Activated T-helper 17 cell treated with anti-CD3 and anti-CD28 coated beads, Interleukin-2, amount 50 U/mL, for 72 hours (primary cell): ENCODE results near the gene OXSR1. TPM values are rescaled to one million over a fixed set of nuclear protein-coding genes. Genes with fewer than 3 reads are reported as not detected.
"Not testable (repeated sequence)": the region's sequence is repeated elsewhere in the genome, so short reads cannot be mapped to it uniquely, and the experiment has no call there.

Experiments
- ATAC-seq: fragments of 150-1000 bp; cut with Tn5 transposase; replicated peaks from 2 replicates; pipeline ENCODE4 v1.10.0; 2021; ENCODE audit warnings: mild to moderate bottlenecking, moderate library complexity
- H3K27ac Mint-ChIP-seq: one replicate; pipeline ENCODE4 v1.8.0; 2022; ENCODE audit warnings: mixed read lengths
- H3K27me3 Mint-ChIP-seq: one replicate; pipeline ENCODE4 v1.8.0; 2022; ENCODE audit warnings: mixed read lengths
- H3K36me3 Mint-ChIP-seq: one replicate; pipeline ENCODE4 v1.8.0; 2022; ENCODE audit warnings: low read depth, mild to moderate bottlenecking, mixed read lengths
- H3K4me1 Mint-ChIP-seq: one replicate; pipeline ENCODE4 v1.8.0; 2022; ENCODE audit warnings: mixed read lengths
- H3K4me3 Mint-ChIP-seq: one replicate; pipeline ENCODE4 v1.8.0; 2022; ENCODE audit warnings: mild to moderate bottlenecking, mixed read lengths
- H3K9me3 Mint-ChIP-seq: one replicate; pipeline ENCODE4 v1.8.0; 2022; ENCODE audit warnings: mixed read lengths
- total RNA-seq, 2 donors: library from RNA; stranded (reverse); gene quantifications; one replicate each; pipeline ENCODE4 v1.2.3, GENCODE V29; 2022

OXSR1 gene
- total RNA-seq, 2 donors from 2014 or later, result 77.8 to 78.4 TPM

GRCh38 chr3:38124324-38125122 lies 40.8 kb upstream of the OXSR1 start:
- no peaks in the 10 kb centered on the region for H3K27me3 Mint-ChIP-seq
- H3K27ac Mint-ChIP-seq, result peak overlapping the region; percentile 59
- no peak for ATAC-seq
- H3K36me3 Mint-ChIP-seq, result peaks cover 91% of the 10 kb centered on the region
- no peak overlapping the region for H3K4me3 Mint-ChIP-seq
- no peaks in the 10 kb centered on the region for H3K9me3 Mint-ChIP-seq
- H3K4me1 Mint-ChIP-seq, result no peaks in the 10 kb centered on the region

GRCh38 chr3:38125305-38126120 lies 39.8 kb upstream of the OXSR1 start:
- no peak for ATAC-seq
- H3K4me3 Mint-ChIP-seq, result no peak overlapping the region
- peaks cover 94% of the 10 kb centered on the region for H3K36me3 Mint-ChIP-seq
- H3K9me3 Mint-ChIP-seq, result no peaks in the 10 kb centered on the region
- H3K4me1 Mint-ChIP-seq, result no peaks in the 10 kb centered on the region
- H3K27me3 Mint-ChIP-seq, result no peaks in the 10 kb centered on the region
- H3K27ac Mint-ChIP-seq, result peak overlapping the region; percentile 59

- H3K4me1 Mint-ChIP-seq, result peaks cover 3% of the 10 kb centered on the region
Measured at GRCh38 chr3:38126121-38126892, 39.0 kb upstream of the OXSR1 start.

GRCh38 chr3:38127611-38128302 lies 37.6 kb upstream of the OXSR1 start:
- Mint-ChIP-seq H3K4me1 (peaks cover 3% of the 10 kb centered on the region), H3K9me3 (no peaks in the 10 kb centered on the region), H3K27ac (peak overlapping the region; percentile 67), H3K36me3 (peaks cover 98% of the 10 kb centered on the region), H3K27me3 (no peaks in the 10 kb centered on the region), H3K4me3 (no peak overlapping the region)
- no peak for ATAC-seq

More at GRCh38 chr3:38126121-38126892, 39.0 kb upstream of the OXSR1 start:
- Mint-ChIP-seq H3K36me3 (peaks cover 95% of the 10 kb centered on the region), H3K27me3 (no peaks in the 10 kb centered on the region), H3K27ac (peak overlapping the region; percentile 67), H3K9me3 (no peaks in the 10 kb centered on the region), H3K4me3 (no peak overlapping the region)
- no peak for ATAC-seq

GRCh38 chr3:38128303-38128655 lies 37.1 kb upstream of the OXSR1 start:
- Mint-ChIP-seq H3K36me3 (peaks cover 98% of the 10 kb centered on the region), H3K4me3 (no peak overlapping the region), H3K27ac (peak overlapping the region; percentile 67), H3K4me1 (peaks cover 3% of the 10 kb centered on the region), H3K27me3 (no peaks in the 10 kb centered on the region), H3K9me3 (no peaks in the 10 kb centered on the region)
- no peak for ATAC-seq

- Mint-ChIP-seq H3K9me3 (no peaks in the 10 kb centered on the region), H3K27ac (peak overlapping the region; percentile 67), H3K4me3 (no peak overlapping the region), H3K36me3 (peaks cover 98% of the 10 kb centered on the region), H3K27me3 (no peaks in the 10 kb centered on the region), H3K4me1 (peaks cover 3% of the 10 kb centered on the region)
- no peak for ATAC-seq
Measured at GRCh38 chr3:38129058-38129457, 36.3 kb upstream of the OXSR1 start.

GRCh38 chr3:38130631-38131065 lies 34.7 kb upstream of the OXSR1 start:
- peaks cover 12% of the 10 kb centered on the region for H3K4me1 Mint-ChIP-seq
- no peaks in the 10 kb centered on the region for H3K9me3 Mint-ChIP-seq
- no peaks in the 10 kb centered on the region for H3K27me3 Mint-ChIP-seq
- H3K4me3 Mint-ChIP-seq, result no peak overlapping the region
- H3K27ac Mint-ChIP-seq, result no peak overlapping the region
- no peak for ATAC-seq
- H3K36me3 Mint-ChIP-seq, result peaks cover 98% of the 10 kb centered on the region

GRCh38 chr3:38131621-38132369 lies 33.5 kb upstream of the OXSR1 start:
- Mint-ChIP-seq H3K36me3 (peaks cover 95% of the 10 kb centered on the region), H3K27ac (no peak overlapping the region), H3K27me3 (no peaks in the 10 kb centered on the region), H3K4me1 (peaks cover 12% of the 10 kb centered on the region), H3K4me3 (no peak overlapping the region), H3K9me3 (no peaks in the 10 kb centered on the region)
- ATAC-seq, result peak; percentile 27

GRCh38 chr3:38133209-38133556 lies 32.2 kb upstream of the OXSR1 start:
- Mint-ChIP-seq H3K9me3 (no peaks in the 10 kb centered on the region), H3K27ac (no peak overlapping the region), H3K36me3 (peaks cover 89% of the 10 kb centered on the region), H3K4me3 (no peak overlapping the region), H3K27me3 (no peaks in the 10 kb centered on the region), H3K4me1 (peaks cover 16% of the 10 kb centered on the region)
- ATAC-seq, result no peak

- peaks cover 18% of the 10 kb centered on the region for H3K4me1 Mint-ChIP-seq
- H3K9me3 Mint-ChIP-seq, result no peaks in the 10 kb centered on the region
- peaks cover 87% of the 10 kb centered on the region for H3K36me3 Mint-ChIP-seq
- no peak for ATAC-seq
- H3K27ac Mint-ChIP-seq, result no peak overlapping the region
- no peaks in the 10 kb centered on the region for H3K27me3 Mint-ChIP-seq
- no peak overlapping the region for H3K4me3 Mint-ChIP-seq
Measured at GRCh38 chr3:38133557-38134405, 31.6 kb upstream of the OXSR1 start.

- Mint-ChIP-seq H3K36me3 (peaks cover 78% of the 10 kb centered on the region), H3K27ac (peak overlapping the region; percentile 80), H3K4me3 (peak overlapping the region; percentile 84), H3K4me1 (peaks cover 22% of the 10 kb centered on the region)
- not testable (repeated sequence) for H3K9me3 Mint-ChIP-seq, ATAC-seq, H3K27me3 Mint-ChIP-seq
Measured at GRCh38 chr3:38134517-38135143, 30.7 kb upstream of the OXSR1 start.

GRCh38 chr3:38135621-38136277 lies 29.6 kb upstream of the OXSR1 start:
- peak overlapping the region; percentile 84 for H3K4me3 Mint-ChIP-seq
- H3K27me3 Mint-ChIP-seq, ATAC-seq, H3K9me3 Mint-ChIP-seq: not testable (repeated sequence)
- peaks cover 74% of the 10 kb centered on the region for H3K36me3 Mint-ChIP-seq
- H3K4me1 Mint-ChIP-seq, result peaks cover 25% of the 10 kb centered on the region
- H3K27ac Mint-ChIP-seq, result peak overlapping the region; percentile 80
